ENCODE measurements around the gene AP1S1. TPM values are rescaled to one million over a fixed set of nuclear protein-coding genes. Genes with fewer than 3 reads are reported as not detected.

AP1S1 gene
- total RNA-seq, 4 donors from 2014 or later, result 14.5 to 35.4 (median 22.7) TPM

DNA sequence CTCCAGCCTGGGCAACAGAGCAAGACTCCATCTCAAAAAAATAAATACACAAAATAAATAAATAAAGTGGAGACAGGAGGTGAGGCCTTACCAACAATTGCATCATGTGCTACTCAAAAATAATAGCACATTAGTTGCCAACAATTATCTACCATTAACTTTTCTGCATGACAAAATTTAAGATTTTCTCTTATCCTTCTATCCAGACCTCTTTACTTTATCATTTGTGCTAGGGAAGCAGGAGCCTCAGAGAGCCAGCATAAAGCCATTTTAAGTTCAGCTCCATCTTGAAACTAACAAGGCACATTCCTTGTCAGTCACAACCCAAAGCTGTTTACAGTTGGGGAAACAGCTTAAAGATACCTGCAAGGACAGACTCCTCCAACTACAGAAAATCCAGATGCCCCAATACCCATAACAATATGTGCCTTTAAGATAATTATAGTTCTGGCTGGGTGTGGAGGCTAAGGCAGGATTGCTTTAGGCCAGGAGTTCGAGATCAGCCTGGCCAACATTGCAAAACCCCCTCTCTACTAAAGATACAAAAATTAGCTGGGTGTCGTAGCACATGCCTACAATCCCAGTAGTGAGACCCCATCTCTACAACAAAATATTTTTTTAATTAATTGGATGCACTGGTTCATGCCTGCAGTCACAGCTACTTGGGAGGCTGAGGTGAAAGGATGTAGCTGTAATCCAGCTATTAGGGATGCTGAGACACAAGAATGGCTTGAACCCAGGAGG is 2.2 kb upstream of the AP1S1 start:
- 83 to 92% methylated on average over 2 of the region's 2 CpGs for WGBS, 2 donors
- Histone ChIP-seq H3K27me3 (peaks cover 0 to 18% of the 10 kb centered on the region in 2 donors), H3K4me1 (peaks cover 0 to 16% (median 9%) of the 10 kb centered on the region in 4 donors), H3K9me3 (no peaks in the 10 kb centered on the region), H3K27ac (no peak overlapping the region), H3K36me3 (peaks cover 0 to 7% (median 0%) of the 10 kb centered on the region in 3 donors), H3K4me3 (no peak overlapping the region)
- DNase-seq (ENCODE audit: low spot score in 2 of 2), result no peak
- TF ChIP-seq, protein P1, sequence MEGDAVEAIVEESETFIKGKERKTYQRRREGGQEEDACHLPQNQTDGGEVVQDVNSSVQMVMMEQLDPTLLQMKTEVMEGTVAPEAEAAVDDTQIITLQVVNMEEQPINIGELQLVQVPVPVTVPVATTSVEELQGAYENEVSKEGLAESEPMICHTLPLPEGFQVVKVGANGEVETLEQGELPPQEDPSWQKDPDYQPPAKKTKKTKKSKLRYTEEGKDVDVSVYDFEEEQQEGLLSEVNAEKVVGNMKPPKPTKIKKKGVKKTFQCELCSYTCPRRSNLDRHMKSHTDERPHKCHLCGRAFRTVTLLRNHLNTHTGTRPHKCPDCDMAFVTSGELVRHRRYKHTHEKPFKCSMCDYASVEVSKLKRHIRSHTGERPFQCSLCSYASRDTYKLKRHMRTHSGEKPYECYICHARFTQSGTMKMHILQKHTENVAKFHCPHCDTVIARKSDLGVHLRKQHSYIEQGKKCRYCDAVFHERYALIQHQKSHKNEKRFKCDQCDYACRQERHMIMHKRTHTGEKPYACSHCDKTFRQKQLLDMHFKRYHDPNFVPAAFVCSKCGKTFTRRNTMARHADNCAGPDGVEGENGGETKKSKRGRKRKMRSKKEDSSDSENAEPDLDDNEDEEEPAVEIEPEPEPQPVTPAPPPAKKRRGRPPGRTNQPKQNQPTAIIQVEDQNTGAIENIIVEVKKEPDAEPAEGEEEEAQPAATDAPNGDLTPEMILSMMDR (IDR thresholded peaks at IDR 0.05), result no peak
- TF ChIP-seq POLR2A (IDR thresholded peaks at IDR 0.05) (no peak), EP300 (IDR thresholded peaks at IDR 0.05) (no peak)

DNA sequence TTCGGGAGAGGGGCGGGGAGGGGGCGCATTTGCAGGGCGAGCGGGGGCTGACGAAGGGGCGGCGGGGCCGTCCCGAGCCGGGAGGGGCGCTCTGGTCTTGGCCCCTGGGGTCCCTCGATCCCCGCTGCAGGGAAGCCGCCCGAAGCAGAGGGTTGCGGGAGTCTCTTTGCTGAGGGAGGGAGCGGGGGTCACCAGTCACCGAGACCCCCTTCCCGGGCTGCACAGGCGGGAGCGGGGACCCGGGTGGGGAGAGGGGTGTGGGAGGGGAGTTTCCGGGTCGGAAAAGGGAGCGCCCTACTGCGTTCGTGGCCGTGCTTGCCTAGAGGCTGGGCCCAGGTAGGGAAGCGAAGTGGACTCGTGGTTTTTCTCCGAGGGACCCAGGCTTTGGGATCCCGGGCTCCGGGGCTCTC is 422 bp downstream of the AP1S1 start:
- Histone ChIP-seq H3K4me3 (peak overlapping the region; percentile 53 to 80 (median 77)), H3K36me3 (peaks cover 0 to 33% (median 6%) of the 10 kb centered on the region in 3 donors), H3K27me3 (peaks cover 0 to 2% of the 10 kb centered on the region in 2 donors), H3K4me1 (peaks cover 0 to 16% (median 9%) of the 10 kb centered on the region in 4 donors), H3K9me3 (no peaks in the 10 kb centered on the region), H3K27ac (peak overlapping the region in 2 of 4 donors; percentile 35 to 72)
- 1 to 2% methylated on average over 19 to 28 of the region's 34 CpGs for WGBS, 2 donors
- no peak for TF ChIP-seq POLR2A (IDR thresholded peaks at IDR 0.05)
- TF ChIP-seq, protein P1 (IDR thresholded peaks at IDR 0.05), result no peak
- TF ChIP-seq EP300 (IDR thresholded peaks at IDR 0.05), result no peak
- no peak for DNase-seq (ENCODE audit: low spot score in 2 of 2)

DNA sequence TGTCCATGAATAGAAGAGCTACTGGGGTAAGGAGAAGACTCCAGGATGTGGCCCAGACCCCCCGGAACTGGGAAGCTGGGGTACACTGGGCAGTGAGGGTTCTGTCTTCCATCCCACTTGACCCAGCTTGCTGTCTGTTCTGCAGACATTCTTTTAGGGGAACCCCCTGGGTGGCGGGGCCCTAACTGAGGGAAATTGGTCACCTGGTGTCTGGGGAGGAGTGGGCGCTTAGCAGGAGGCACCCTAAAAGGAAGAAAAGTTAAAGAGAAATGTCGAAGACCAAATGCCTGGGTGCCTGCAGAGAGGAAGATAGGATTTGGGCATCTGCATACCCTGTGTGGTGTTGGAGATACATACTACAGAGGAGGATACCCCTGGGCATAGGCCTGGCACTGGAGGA is 1.0 kb downstream of the AP1S1 start:
- Histone ChIP-seq H3K4me3 (peak overlapping the region; percentile 53 to 80 (median 77)), H3K36me3 (peaks cover 2 to 39% (median 6%) of the 10 kb centered on the region in 3 donors), H3K9me3 (no peaks in the 10 kb centered on the region), H3K27me3 (peaks cover 0 to 8% of the 10 kb centered on the region in 2 donors), H3K4me1 (peaks cover 0 to 16% (median 9%) of the 10 kb centered on the region in 4 donors), H3K27ac (no peak overlapping the region)
- DNase-seq (ENCODE audit: low spot score in 2 of 2), result no peak
- 61 to 62% methylated on average over 4 of the region's 4 CpGs for WGBS, 2 donors
- TF ChIP-seq POLR2A (IDR thresholded peaks at IDR 0.05) (no peak), EP300 (IDR thresholded peaks at IDR 0.05) (no peak)
- TF ChIP-seq, protein P1 (IDR thresholded peaks at IDR 0.05), result no peak

DNA sequence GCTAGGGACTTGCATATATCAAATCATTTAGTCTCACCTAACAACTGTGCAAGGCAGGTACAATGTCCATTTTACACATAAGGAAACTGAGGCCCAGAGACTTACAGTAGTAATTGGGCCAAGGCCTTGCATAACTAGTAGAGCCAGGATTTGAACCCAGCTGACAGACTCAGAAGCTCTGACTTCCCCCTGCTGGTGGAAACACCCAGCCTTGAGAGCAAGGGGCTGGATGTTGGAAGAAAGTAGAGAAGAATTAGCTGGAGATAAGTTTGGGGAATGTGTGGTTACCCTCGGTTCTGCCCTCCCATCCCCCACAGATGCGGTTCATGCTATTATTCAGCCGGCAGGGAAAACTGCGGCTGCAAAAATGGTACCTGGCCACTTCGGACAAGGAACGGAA is 2.0 kb downstream of the AP1S1 start:
- TF ChIP-seq EP300 (IDR thresholded peaks at IDR 0.05), result no peak
- no peak for TF ChIP-seq POLR2A (IDR thresholded peaks at IDR 0.05)
- TF ChIP-seq, protein P1 (IDR thresholded peaks at IDR 0.05), result no peak
- no peak overlapping the region for H3K4me3 ChIP-seq
- H3K27me3 ChIP-seq, result peaks cover 0 to 16% of the 10 kb centered on the region in 2 donors
- H3K36me3 ChIP-seq, result peaks cover 3 to 49% (median 6%) of the 10 kb centered on the region in 3 donors
- DNase-seq (ENCODE audit: low spot score in 2 of 2), result no peak
- H3K4me1 ChIP-seq, result peaks cover 0 to 16% (median 9%) of the 10 kb centered on the region in 4 donors
- no peaks in the 10 kb centered on the region for H3K9me3 ChIP-seq
- 76 to 78% methylated on average over 6 of the region's 6 CpGs for WGBS, 2 donors
- H3K27ac ChIP-seq, result no peak overlapping the region

DNA sequence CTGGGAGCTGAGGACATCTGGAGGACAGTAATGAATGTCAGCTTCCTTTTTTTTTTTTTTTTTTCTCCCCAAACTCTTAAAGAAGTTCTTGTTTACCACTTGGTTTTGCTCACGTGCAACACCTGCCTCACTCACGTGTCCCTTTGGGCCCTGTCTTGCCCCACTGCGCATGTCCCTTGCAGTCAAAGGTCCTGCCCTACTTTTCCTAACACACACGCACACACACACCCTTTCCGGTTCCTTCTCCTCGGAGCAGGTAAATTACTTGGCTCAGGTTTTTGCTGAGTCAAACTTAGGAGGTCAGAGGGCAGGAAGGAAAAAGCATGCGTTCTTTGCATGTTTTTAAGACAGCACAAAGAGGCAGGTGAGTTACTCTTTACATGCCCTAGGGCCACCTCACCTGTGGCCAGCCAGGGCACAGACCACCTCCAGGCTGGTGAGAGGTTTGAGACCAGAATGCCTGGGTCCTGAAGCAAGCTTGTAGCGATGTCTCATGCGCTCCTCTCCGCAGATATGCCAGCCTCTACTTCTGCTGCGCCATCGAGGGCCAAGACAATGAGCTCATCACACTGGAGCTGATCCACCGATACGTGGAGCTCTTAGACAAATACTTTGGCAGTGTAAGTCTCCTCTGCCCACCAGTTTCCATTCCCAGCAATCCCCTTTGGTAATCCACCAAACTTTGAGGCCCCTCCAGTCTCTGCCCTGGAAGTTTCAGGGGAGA is 2.8 kb downstream of the AP1S1 start:
- no peak for TF ChIP-seq EP300 (IDR thresholded peaks at IDR 0.05)
- TF ChIP-seq, protein P1 (IDR thresholded peaks at IDR 0.05), result no peak
- TF ChIP-seq POLR2A (IDR thresholded peaks at IDR 0.05), result no peak
- no peak for DNase-seq (ENCODE audit: low spot score in 2 of 2)
- H3K4me3 ChIP-seq, result no peak overlapping the region
- no peak overlapping the region for H3K27ac ChIP-seq
- peaks cover 0 to 23% of the 10 kb centered on the region in 2 donors for H3K27me3 ChIP-seq
- 82 to 84% methylated on average over 14 of the region's 14 CpGs for WGBS, 2 donors
- peaks cover 0 to 16% (median 9%) of the 10 kb centered on the region in 4 donors for H3K4me1 ChIP-seq
- no peaks in the 10 kb centered on the region for H3K9me3 ChIP-seq
- peaks cover 3 to 53% (median 6%) of the 10 kb centered on the region in 3 donors for H3K36me3 ChIP-seq

All from tibial nerve (tissue), 4 donors.